HepG2 (cell line): ENCODE measurements around the gene FAM131A. TPM values are rescaled to one million over a fixed set of nuclear protein-coding genes. Genes with fewer than 3 reads are reported as not detected.

ENCODE experiments used
- ATF7 ChIP-seq, 2 experiments: fragments of 450-650 bp in 1 of 2; sonication (generic) in 1 of 2; formaldehyde crosslinking in 1 of 2; IDR thresholded peaks; 2 replicates each; pipeline versions ENCODE4 v1.4.0 to v1.6.1; 2016 to 2020; ENCODE audit warnings: antibody characterized with exemption in 1 of 2, mild to moderate bottlenecking in 1 of 2, missing genetic modification reagents in 1 of 2
- BRCA1 ChIP-seq: sonication (generic); formaldehyde crosslinking; IDR thresholded peaks from 2 replicates; pipeline ENCODE4 v1.4.0; 2020; ENCODE audit warnings: missing genetic modification reagents
- DPF2 ChIP-seq: sonication (generic); formaldehyde crosslinking; IDR thresholded peaks from 2 replicates; pipeline ENCODE4 v1.4.0; 2020; ENCODE audit warnings: mild to moderate bottlenecking, low read depth, missing genetic modification reagents, borderline replicate concordance
- PITX1 ChIP-seq: sonication (generic); formaldehyde crosslinking; IDR thresholded peaks from 2 replicates; pipeline ENCODE4 v1.5.1; 2020; ENCODE audit warnings: mild to moderate bottlenecking, missing genetic modification reagents
- SOX6 ChIP-seq, 2 experiments: fragments of 450-650 bp in 1 of 2; sonication (generic) in 1 of 2; formaldehyde crosslinking in 1 of 2; IDR thresholded peaks; 2 replicates each; pipeline versions ENCODE4 v1.4.0 to v1.6.1; 2017 to 2020; ENCODE audit warnings: antibody characterized with exemption in 1 of 2, mild to moderate bottlenecking in 1 of 2, missing genetic modification reagents in 1 of 2
- TBX3 ChIP-seq: fragments of 450-650 bp; IDR thresholded peaks from 2 replicates; pipeline ENCODE4 v1.6.1; 2017; ENCODE audit warnings: antibody characterized with exemption, mild to moderate bottlenecking, inconsistent platforms, borderline replicate concordance
- ZNF160 ChIP-seq: sonication (generic); formaldehyde crosslinking; IDR thresholded peaks from 2 replicates; pipeline ENCODE4 v1.8.0; 2022; ENCODE audit warnings: mild to moderate bottlenecking, inconsistent platforms, missing genetic modification reagents
- ZNF317 ChIP-seq: sonication (generic); formaldehyde crosslinking; IDR thresholded peaks from 2 replicates; pipeline ENCODE4 v1.5.0; 2020; ENCODE audit warnings: mild to moderate bottlenecking, missing genetic modification reagents
- ZNF34 ChIP-seq: sonication (generic); formaldehyde crosslinking; IDR thresholded peaks from 2 replicates; pipeline ENCODE4 v1.4.0; 2020; ENCODE audit warnings: mild to moderate bottlenecking, missing genetic modification reagents, borderline replicate concordance
- ZNF446 ChIP-seq: sonication (generic); formaldehyde crosslinking; IDR thresholded peaks from 2 replicates; pipeline ENCODE4 v1.5.0; 2020; ENCODE audit warnings: mild to moderate bottlenecking, missing genetic modification reagents
- ZNF549 ChIP-seq: sonication (generic); formaldehyde crosslinking; IDR thresholded peaks from 2 replicates; pipeline ENCODE4 v1.5.0; 2020; ENCODE audit warnings: missing genetic modification reagents
- polyA plus RNA-seq, 8 experiments: library from polyadenylated mRNA; depleted of rRNA in 3 of 8; stranded (reverse) in 7 of 8; unstranded in 1 of 8; fragments of >200 nt; fragmentation: Illumina TruSeq in 4 of 8; extraction: Trizol in 4 of 8; gene quantifications; 2 replicates each; pipeline versions ENCODE4 v1.2.1 to v1.2.3, GENCODE V29; 2011 to 2016; ENCODE audit warnings: low read depth in 4 of 8, missing spikeins in 1 of 8, mixed read lengths in 1 of 8; ENCODE audit not compliant: insufficient read depth in 1 of 8
- total RNA-seq, 5 experiments: library from RNA; depleted of rRNA; stranded (reverse); fragments of >200 nt; fragmentation: Illumina TruSeq; extraction: Trizol; gene quantifications; 2 replicates each; pipeline ENCODE4 v1.2.3, GENCODE V29; 2016; ENCODE audit warnings: low read depth in 1 of 5
- TF ChIP-seq, protein P1 (sequence below): sonication (generic); formaldehyde crosslinking; IDR thresholded peaks from 2 replicates; pipeline ENCODE4 v1.9.0; 2021; ENCODE audit warnings: mild to moderate bottlenecking, missing genetic modification reagents
- TF ChIP-seq, protein P2 (sequence below): sonication (generic); formaldehyde crosslinking; conservative IDR thresholded peaks from 2 replicates; pipeline ENCODE4 v1.4.0; 2020; ENCODE audit warnings: mild to moderate bottlenecking, missing genetic modification reagents, moderate library complexity
- TF ChIP-seq, protein P3 (sequence below): fragments of 450-650 bp; IDR thresholded peaks from 2 replicates; pipeline ENCODE4 v1.6.1; 2017; ENCODE audit warnings: mild to moderate bottlenecking

The FAM131A gene
- total and polyA plus RNA-seq, 2 of the 13 experiments (the other 11 are each of a cell fraction or from before 2014, with no cell fraction given), result 9.2 to 9.3 TPM

DNA sequence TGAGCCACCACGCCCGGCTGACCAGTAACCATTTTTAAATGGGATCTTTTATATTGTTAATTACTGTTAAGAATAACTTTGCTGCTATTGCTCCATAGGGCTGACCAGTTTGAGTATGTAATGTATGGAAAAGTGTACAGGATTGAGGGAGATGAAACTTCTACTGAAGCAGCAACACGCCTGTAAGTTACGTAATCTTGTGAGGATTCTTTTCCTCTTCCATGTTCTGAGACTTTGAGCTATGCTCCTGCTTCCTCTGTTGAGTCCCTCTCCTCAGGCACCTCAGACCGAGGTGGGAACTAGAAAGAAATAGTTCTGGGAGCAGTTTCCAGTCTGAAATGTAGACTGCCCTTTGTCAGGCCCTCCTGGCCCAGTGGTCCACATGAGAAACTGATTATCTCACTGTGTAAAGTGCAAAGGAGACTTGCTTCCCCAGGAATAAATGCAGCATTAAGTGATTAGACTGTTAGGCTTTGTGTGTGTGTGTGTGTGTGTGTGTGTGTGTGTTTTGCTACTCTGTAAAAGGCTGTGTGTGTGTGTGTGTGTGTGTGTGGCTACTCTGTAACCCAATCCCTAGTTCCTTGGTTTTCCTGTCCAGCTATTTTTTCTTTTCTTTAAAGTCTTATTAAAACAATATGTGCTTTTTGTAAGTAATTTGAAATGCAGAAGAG, 29.4 kb downstream of the FAM131A start (continued):
- no peak for TF ChIP-seq ZNF160 (CRISPR knock-in tag)
- TF ChIP-seq PITX1 (CRISPR knock-in tag), result 0 out of 2 replicates have a peak, but pooled peaks have one; percentile 53
- no peak for TF ChIP-seq ZNF317
- TF ChIP-seq ZNF549 (CRISPR knock-in tag), result no peak
- TF ChIP-seq ZNF34, result no peak
- TF ChIP-seq SOX6 (IDR thresholded peaks at IDR 0.05), result no peak
- peak; percentile 26; the same call in 1 of the 2 replicates for TF ChIP-seq SOX6 (CRISPR knock-in tag; IDR thresholded peaks at IDR 0.05)
- TF ChIP-seq, protein P1, sequence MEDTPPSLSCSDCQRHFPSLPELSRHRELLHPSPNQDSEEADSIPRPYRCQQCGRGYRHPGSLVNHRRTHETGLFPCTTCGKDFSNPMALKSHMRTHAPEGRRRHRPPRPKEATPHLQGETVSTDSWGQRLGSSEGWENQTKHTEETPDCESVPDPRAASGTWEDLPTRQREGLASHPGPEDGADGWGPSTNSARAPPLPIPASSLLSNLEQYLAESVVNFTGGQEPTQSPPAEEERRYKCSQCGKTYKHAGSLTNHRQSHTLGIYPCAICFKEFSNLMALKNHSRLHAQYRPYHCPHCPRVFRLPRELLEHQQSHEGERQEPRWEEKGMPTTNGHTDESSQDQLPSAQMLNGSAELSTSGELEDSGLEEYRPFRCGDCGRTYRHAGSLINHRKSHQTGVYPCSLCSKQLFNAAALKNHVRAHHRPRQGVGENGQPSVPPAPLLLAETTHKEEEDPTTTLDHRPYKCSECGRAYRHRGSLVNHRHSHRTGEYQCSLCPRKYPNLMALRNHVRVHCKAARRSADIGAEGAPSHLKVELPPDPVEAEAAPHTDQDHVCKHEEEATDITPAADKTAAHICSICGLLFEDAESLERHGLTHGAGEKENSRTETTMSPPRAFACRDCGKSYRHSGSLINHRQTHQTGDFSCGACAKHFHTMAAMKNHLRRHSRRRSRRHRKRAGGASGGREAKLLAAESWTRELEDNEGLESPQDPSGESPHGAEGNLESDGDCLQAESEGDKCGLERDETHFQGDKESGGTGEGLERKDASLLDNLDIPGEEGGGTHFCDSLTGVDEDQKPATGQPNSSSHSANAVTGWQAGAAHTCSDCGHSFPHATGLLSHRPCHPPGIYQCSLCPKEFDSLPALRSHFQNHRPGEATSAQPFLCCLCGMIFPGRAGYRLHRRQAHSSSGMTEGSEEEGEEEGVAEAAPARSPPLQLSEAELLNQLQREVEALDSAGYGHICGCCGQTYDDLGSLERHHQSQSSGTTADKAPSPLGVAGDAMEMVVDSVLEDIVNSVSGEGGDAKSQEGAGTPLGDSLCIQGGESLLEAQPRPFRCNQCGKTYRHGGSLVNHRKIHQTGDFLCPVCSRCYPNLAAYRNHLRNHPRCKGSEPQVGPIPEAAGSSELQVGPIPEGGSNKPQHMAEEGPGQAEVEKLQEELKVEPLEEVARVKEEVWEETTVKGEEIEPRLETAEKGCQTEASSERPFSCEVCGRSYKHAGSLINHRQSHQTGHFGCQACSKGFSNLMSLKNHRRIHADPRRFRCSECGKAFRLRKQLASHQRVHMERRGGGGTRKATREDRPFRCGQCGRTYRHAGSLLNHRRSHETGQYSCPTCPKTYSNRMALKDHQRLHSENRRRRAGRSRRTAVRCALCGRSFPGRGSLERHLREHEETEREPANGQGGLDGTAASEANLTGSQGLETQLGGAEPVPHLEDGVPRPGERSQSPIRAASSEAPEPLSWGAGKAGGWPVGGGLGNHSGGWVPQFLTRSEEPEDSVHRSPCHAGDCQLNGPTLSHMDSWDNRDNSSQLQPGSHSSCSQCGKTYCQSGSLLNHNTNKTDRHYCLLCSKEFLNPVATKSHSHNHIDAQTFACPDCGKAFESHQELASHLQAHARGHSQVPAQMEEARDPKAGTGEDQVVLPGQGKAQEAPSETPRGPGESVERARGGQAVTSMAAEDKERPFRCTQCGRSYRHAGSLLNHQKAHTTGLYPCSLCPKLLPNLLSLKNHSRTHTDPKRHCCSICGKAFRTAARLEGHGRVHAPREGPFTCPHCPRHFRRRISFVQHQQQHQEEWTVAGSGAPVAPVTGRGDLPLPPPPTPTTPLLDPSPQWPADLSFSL, result peak; percentile 83
- TF ChIP-seq ZNF446 (CRISPR knock-in tag), result no peak
- TF ChIP-seq ATF7 (IDR thresholded peaks at IDR 0.05), result no peak
- no peak for TF ChIP-seq ATF7 (CRISPR knock-in tag; IDR thresholded peaks at IDR 0.05)
- TF ChIP-seq, protein P2, sequence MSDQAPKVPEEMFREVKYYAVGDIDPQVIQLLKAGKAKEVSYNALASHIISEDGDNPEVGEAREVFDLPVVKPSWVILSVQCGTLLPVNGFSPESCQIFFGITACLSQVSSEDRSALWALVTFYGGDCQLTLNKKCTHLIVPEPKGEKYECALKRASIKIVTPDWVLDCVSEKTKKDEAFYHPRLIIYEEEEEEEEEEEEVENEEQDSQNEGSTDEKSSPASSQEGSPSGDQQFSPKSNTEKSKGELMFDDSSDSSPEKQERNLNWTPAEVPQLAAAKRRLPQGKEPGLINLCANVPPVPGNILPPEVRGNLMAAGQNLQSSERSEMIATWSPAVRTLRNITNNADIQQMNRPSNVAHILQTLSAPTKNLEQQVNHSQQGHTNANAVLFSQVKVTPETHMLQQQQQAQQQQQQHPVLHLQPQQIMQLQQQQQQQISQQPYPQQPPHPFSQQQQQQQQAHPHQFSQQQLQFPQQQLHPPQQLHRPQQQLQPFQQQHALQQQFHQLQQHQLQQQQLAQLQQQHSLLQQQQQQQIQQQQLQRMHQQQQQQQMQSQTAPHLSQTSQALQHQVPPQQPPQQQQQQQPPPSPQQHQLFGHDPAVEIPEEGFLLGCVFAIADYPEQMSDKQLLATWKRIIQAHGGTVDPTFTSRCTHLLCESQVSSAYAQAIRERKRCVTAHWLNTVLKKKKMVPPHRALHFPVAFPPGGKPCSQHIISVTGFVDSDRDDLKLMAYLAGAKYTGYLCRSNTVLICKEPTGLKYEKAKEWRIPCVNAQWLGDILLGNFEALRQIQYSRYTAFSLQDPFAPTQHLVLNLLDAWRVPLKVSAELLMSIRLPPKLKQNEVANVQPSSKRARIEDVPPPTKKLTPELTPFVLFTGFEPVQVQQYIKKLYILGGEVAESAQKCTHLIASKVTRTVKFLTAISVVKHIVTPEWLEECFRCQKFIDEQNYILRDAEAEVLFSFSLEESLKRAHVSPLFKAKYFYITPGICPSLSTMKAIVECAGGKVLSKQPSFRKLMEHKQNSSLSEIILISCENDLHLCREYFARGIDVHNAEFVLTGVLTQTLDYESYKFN (CRISPR knock-in tag), result peak; percentile 60
- 0 out of 2 replicates have a peak, but pooled peaks have one; percentile 22 for TF ChIP-seq DPF2 (CRISPR knock-in tag)
- TF ChIP-seq, protein P3, sequence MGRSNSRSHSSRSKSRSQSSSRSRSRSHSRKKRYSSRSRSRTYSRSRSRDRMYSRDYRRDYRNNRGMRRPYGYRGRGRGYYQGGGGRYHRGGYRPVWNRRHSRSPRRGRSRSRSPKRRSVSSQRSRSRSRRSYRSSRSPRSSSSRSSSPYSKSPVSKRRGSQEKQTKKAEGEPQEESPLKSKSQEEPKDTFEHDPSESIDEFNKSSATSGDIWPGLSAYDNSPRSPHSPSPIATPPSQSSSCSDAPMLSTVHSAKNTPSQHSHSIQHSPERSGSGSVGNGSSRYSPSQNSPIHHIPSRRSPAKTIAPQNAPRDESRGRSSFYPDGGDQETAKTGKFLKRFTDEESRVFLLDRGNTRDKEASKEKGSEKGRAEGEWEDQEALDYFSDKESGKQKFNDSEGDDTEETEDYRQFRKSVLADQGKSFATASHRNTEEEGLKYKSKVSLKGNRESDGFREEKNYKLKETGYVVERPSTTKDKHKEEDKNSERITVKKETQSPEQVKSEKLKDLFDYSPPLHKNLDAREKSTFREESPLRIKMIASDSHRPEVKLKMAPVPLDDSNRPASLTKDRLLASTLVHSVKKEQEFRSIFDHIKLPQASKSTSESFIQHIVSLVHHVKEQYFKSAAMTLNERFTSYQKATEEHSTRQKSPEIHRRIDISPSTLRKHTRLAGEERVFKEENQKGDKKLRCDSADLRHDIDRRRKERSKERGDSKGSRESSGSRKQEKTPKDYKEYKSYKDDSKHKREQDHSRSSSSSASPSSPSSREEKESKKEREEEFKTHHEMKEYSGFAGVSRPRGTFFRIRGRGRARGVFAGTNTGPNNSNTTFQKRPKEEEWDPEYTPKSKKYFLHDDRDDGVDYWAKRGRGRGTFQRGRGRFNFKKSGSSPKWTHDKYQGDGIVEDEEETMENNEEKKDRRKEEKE, result no peak
- TF ChIP-seq TBX3, result peak; percentile 16; the same call in 1 of the 2 replicates
- TF ChIP-seq BRCA1 (CRISPR knock-in tag), result no peak
